B cell (primary cell): ENCODE measurements around the gene XIRP2. TPM values are rescaled to one million over a fixed set of nuclear protein-coding genes. Genes with fewer than 3 reads are reported as not detected.

ENCODE experiments used
- ATAC-seq: fragments of 200-7000 bp; cut with Tn5 transposase; one replicate; pipeline ENCODE4 v1.10.0; 2021; ENCODE audit warnings: low read depth, mild to moderate bottlenecking, moderate number of reproducible peaks, moderate library complexity
- CTCF ChIA-PET: fragments of 350-600 bp; sonication (Branson Sonifier 250); formaldehyde crosslinking; loops from one replicate; lab custom pipeline; 2021; ENCODE audit warnings: antibody characterized with exemption, inconsistent platforms; lab: Charles Lee
- POLR2A ChIA-PET: fragments of 350-600 bp; sonication (Branson Sonifier 250); formaldehyde crosslinking; loops from one replicate; lab custom pipeline; 2021; ENCODE audit warnings: antibody characterized with exemption; lab: Charles Lee
- DNase-seq: peaks from one replicate; pipeline ENCODE4 v3.0.0; 2013
- H2AFZ ChIP-seq: 2 replicates; pipeline ENCODE4 v1.6.1; 2012; ENCODE audit warnings: mild to moderate bottlenecking, low read depth, low read length; ENCODE audit not compliant: insufficient read depth, poor library complexity, severe bottlenecking
- H3K27ac ChIP-seq, 2 donors: 1 replicate in 1 of 2; 2 replicates in 1 of 2; pipeline ENCODE4 v1.5.1; 2012 to 2013; ENCODE audit warnings: low read length in 2 of 2, mild to moderate bottlenecking in 2 of 2, moderate library complexity in 1 of 2
- H3K27me3 ChIP-seq, 4 experiments: fragments of 200-600 bp in 1 of 4; sonication (generic) in 1 of 4; replicated peaks in 1 of 4; 1 replicate in 2 of 4; 2 replicates in 2 of 4; pipeline versions ENCODE4 v1.6.1 to v1.7.0; 2013 to 2016; ENCODE audit warnings: low read length in 3 of 4, mild to moderate bottlenecking in 2 of 4, mixed read lengths in 1 of 4, moderate library complexity in 1 of 4; ENCODE audit not compliant: insufficient read depth in 4 of 4, control insufficient read depth in 3 of 4; ENCODE audit errors: control extremely low read depth in 1 of 4
- H3K36me3 ChIP-seq, 2 experiments: replicated peaks in 1 of 2; 1 replicate in 1 of 2; 2 replicates in 1 of 2; pipeline versions ENCODE4 v1.6.1 to v1.7.1; 2013; ENCODE audit warnings: low read length in 1 of 2; ENCODE audit not compliant: insufficient read depth in 2 of 2, control insufficient read depth in 1 of 2; ENCODE audit errors: control extremely low read depth in 1 of 2, extremely low read depth in 1 of 2
- H3K4me1 ChIP-seq, 2 donors: fragments of 200-600 bp in 1 of 2; sonication (generic) in 1 of 2; 1 replicate in 1 of 2; 2 replicates in 1 of 2; pipeline versions ENCODE4 v1.5.1 to v1.6.1; 2013 to 2017; ENCODE audit warnings: low read length in 2 of 2; ENCODE audit not compliant: control insufficient read depth in 2 of 2, insufficient read depth in 2 of 2
- H3K4me2 ChIP-seq: replicated peaks from 2 replicates; pipeline ENCODE3; 2012; ENCODE audit warnings: mild to moderate bottlenecking, low read depth, low read length; ENCODE audit not compliant: poor library complexity, severe bottlenecking
- H3K4me3 ChIP-seq, 5 experiments: fragments of 200-600 bp in 1 of 5; sonication (generic) in 1 of 5; 1 replicate in 3 of 5; 2 replicates in 2 of 5; pipeline versions ENCODE4 v1.5.1 to v1.7.0; 2011 to 2016; ENCODE audit warnings: low read length in 4 of 5, mild to moderate bottlenecking in 4 of 5, low read depth in 2 of 5, control low read depth in 1 of 5, moderate library complexity in 1 of 5; ENCODE audit not compliant: insufficient read depth in 1 of 5; ENCODE audit errors: control extremely low read depth in 1 of 5, extremely low read depth in 1 of 5
- H3K79me2 ChIP-seq: fragments of 200-600 bp; sonication (generic); one replicate; pipeline ENCODE4 v1.6.0; 2016; ENCODE audit warnings: low read length; ENCODE audit not compliant: control insufficient read depth, insufficient read depth
- H3K9ac ChIP-seq: fragments of 200-600 bp; sonication (generic); 2 replicates; pipeline ENCODE4 v1.6.1; 2017; ENCODE audit warnings: mild to moderate bottlenecking, low read length, moderate library complexity
- H3K9me3 ChIP-seq, 3 donors: one replicate each; pipeline versions ENCODE4 v1.6.1 to v1.7.1; 2013; ENCODE audit warnings: low read length in 2 of 3; ENCODE audit not compliant: control insufficient read depth in 2 of 3, insufficient read depth in 1 of 3; ENCODE audit errors: control extremely low read depth in 1 of 3
- H4K20me1 ChIP-seq: 2 replicates; pipeline ENCODE4 v1.6.0; 2012; ENCODE audit warnings: mild to moderate bottlenecking, low read length; ENCODE audit not compliant: insufficient read depth, control insufficient read depth, poor library complexity, severe bottlenecking
- H3K27ac Mint-ChIP-seq: one replicate; pipeline ENCODE4 v1.8.0; 2021; ENCODE audit warnings: mixed read lengths
- H3K27me3 Mint-ChIP-seq: one replicate; pipeline ENCODE4 v1.8.0; 2021; ENCODE audit warnings: mixed read lengths
- H3K4me1 Mint-ChIP-seq: one replicate; pipeline ENCODE4 v1.8.0; 2021; ENCODE audit warnings: mixed read lengths
- H3K4me3 Mint-ChIP-seq: one replicate; pipeline ENCODE4 v1.8.0; 2021; ENCODE audit warnings: mixed read lengths
- H3K9me3 Mint-ChIP-seq: one replicate; pipeline ENCODE4 v1.8.0; 2022; ENCODE audit warnings: mixed read lengths; ENCODE audit not compliant: insufficient read depth
- EZH2 ChIP-seq: IDR thresholded peaks from 2 replicates; pipeline ENCODE4 v1.6.1; 2012; ENCODE audit warnings: borderline replicate concordance, low read depth, mild to moderate bottlenecking, moderate library complexity, low read length; ENCODE audit not compliant: insufficient read depth, poor library complexity, severe bottlenecking
- WGBS: methylation state at CpG from one replicate; pipeline ENCODE4 v1.1.5; 2013; ENCODE audit warnings: missing lambda C conversion rate; ENCODE audit not compliant: insufficient coverage; 5-methylcytosine and 5-hydroxymethylcytosine counted together
- intact Hi-C: fragments of 100-400 bp; cut with micrococcal nuclease; formaldehyde crosslinking; loops from one replicate; pipeline ENCODE4 v1.10.0; 2022
- polyA plus RNA-seq: library from polyadenylated mRNA; depleted of rRNA; stranded (reverse); fragments of >200 nt; gene quantifications from 2 replicates; pipeline ENCODE4 v1.2.3, GENCODE V29; 2012
- total RNA-seq, 2 donors: library from RNA; stranded (reverse); fragments of 120-200 nt in 1 of 2; gene quantifications; 1 replicate in 1 of 2; 2 replicates in 1 of 2; pipeline versions ENCODE4 v1.2.3 to v1.2.4, GENCODE V29; 2013 to 2022
- TF ChIP-seq, protein P1 (sequence below): fragments of 200-600 bp; IDR thresholded peaks from one replicate; pipeline ENCODE4 v1.8.0; 2022; ENCODE audit warnings: antibody characterized with exemption, mild to moderate bottlenecking

The XIRP2 gene
- total and polyA plus RNA-seq, 2 donors (not counting 1 experiment from before 2014, with no cell fraction given) = not detected

DNA sequence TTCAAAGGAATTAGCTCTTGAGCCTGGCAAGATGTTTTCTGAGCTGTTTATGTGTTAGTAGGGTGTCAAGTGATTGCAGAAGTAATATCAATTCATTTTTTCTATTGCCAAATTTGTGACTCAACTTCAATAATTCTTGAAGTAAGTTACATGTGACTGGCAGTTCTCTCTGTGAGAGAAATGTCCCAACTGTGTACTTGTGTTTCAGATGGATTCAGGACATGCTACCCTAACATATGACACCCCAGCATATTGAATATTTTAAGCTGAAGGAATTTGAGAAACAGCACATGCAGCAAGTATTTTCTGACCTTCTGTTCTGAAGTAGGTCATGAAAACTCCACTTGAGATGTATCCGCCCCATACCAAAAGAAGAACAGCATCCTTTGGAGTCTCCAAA lies 263.6 kb downstream of the XIRP2 start:
- ChIA-PET CTCF (no interaction called here), POLR2A (no interaction called here)
- no peaks in the 10 kb centered on the region for H3K36me3 ChIP-seq
- H3K9me3 ChIP-seq = no peaks in the 10 kb centered on the region
- no peak overlapping the region for H3K27ac ChIP-seq
- TF ChIP-seq, protein P1, sequence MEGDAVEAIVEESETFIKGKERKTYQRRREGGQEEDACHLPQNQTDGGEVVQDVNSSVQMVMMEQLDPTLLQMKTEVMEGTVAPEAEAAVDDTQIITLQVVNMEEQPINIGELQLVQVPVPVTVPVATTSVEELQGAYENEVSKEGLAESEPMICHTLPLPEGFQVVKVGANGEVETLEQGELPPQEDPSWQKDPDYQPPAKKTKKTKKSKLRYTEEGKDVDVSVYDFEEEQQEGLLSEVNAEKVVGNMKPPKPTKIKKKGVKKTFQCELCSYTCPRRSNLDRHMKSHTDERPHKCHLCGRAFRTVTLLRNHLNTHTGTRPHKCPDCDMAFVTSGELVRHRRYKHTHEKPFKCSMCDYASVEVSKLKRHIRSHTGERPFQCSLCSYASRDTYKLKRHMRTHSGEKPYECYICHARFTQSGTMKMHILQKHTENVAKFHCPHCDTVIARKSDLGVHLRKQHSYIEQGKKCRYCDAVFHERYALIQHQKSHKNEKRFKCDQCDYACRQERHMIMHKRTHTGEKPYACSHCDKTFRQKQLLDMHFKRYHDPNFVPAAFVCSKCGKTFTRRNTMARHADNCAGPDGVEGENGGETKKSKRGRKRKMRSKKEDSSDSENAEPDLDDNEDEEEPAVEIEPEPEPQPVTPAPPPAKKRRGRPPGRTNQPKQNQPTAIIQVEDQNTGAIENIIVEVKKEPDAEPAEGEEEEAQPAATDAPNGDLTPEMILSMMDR = no peak
- TF ChIP-seq EZH2 = no peak
- H3K27me3 Mint-ChIP-seq = no peaks in the 10 kb centered on the region
- no peaks in the 10 kb centered on the region for H3K4me1 Mint-ChIP-seq
- no peak overlapping the region for H3K27ac Mint-ChIP-seq
- intact Hi-C loops = no loop called here
- H3K4me1 ChIP-seq = no peaks in the 10 kb centered on the region
- DNase-seq (no peak), ATAC-seq (no peak)
- no peak overlapping the region for H3K4me3 ChIP-seq
- H3K9ac ChIP-seq = no peak overlapping the region
- H4K20me1 ChIP-seq = no peaks in the 10 kb centered on the region
- H3K9me3 Mint-ChIP-seq = no peaks in the 10 kb centered on the region
- no peaks in the 10 kb centered on the region for H3K79me2 ChIP-seq
- no peak overlapping the region for H3K4me2 ChIP-seq
- no peak overlapping the region for H3K4me3 Mint-ChIP-seq
- 77% methylated on average over 1 of the region's 1 CpG for WGBS
- H3K27me3 ChIP-seq = no peaks in the 10 kb centered on the region
- H2AFZ ChIP-seq = no peak overlapping the region

DNA sequence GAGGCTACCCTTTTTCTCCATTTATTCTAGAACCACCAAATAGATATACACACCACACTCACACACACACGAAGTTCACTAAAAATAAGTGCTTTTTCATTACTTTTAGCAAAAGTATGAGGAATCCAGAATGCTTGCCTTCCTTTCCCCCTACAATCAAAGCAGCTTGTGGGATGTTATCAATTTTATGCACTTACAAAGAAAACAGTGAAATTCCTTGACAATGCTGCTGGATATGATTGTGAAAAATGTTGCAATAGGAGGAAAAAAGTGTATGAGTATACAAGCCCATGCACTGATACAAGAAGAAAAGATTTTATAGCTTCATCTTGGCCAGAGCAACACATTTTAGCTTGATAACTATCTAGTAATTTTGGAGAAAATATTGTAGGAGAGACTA lies 269.2 kb downstream of the XIRP2 start:
- ChIA-PET POLR2A (no interaction called here), CTCF (no interaction called here)
- Histone ChIP-seq H3K27ac (no peak overlapping the region), H3K4me2 (no peak overlapping the region), H3K9ac (no peak overlapping the region), H3K9me3 (peaks cover 0 to 7% (median 0%) of the 10 kb centered on the region in 3 donors), H4K20me1 (no peaks in the 10 kb centered on the region), H3K27me3 (no peaks in the 10 kb centered on the region), H3K36me3 (no peaks in the 10 kb centered on the region), H3K4me3 (no peak overlapping the region), H2AFZ (no peak overlapping the region), H3K79me2 (no peaks in the 10 kb centered on the region), H3K4me1 (no peaks in the 10 kb centered on the region)
- intact Hi-C loops = no loop called here
- ATAC-seq (no peak), DNase-seq (no peak)
- Mint-ChIP-seq H3K9me3 (peaks cover 7% of the 10 kb centered on the region), H3K27me3 (no peaks in the 10 kb centered on the region), H3K4me3 (no peak overlapping the region), H3K4me1 (no peaks in the 10 kb centered on the region), H3K27ac (no peak overlapping the region)
- TF ChIP-seq, protein P1 = no peak
- TF ChIP-seq EZH2 = no peak
- WGBS = 57% methylated on average over 1 of the region's 1 CpG
